C4-2B (cell line): ENCODE data around the gene SLX4IP.

Experiments
- CTCF ChIP-seq: fragments of 450-650 bp; conservative IDR thresholded peaks from 2 replicates; pipeline ENCODE4 v1.5.1; 2017; ENCODE audit warnings: mild to moderate bottlenecking
- ZFX ChIP-seq: fragments of 450-650 bp; IDR thresholded peaks from 2 replicates; pipeline ENCODE4 v1.6.1; 2017

- no peak for TF ChIP-seq CTCF
- TF ChIP-seq ZFX: no peak
Measured at GRCh38 chr20:10581823-10582222, 146.7 kb downstream of the SLX4IP start.
